Measurements from ENCODE around the gene DIS3L2.

DIS3L2 gene

DNA sequence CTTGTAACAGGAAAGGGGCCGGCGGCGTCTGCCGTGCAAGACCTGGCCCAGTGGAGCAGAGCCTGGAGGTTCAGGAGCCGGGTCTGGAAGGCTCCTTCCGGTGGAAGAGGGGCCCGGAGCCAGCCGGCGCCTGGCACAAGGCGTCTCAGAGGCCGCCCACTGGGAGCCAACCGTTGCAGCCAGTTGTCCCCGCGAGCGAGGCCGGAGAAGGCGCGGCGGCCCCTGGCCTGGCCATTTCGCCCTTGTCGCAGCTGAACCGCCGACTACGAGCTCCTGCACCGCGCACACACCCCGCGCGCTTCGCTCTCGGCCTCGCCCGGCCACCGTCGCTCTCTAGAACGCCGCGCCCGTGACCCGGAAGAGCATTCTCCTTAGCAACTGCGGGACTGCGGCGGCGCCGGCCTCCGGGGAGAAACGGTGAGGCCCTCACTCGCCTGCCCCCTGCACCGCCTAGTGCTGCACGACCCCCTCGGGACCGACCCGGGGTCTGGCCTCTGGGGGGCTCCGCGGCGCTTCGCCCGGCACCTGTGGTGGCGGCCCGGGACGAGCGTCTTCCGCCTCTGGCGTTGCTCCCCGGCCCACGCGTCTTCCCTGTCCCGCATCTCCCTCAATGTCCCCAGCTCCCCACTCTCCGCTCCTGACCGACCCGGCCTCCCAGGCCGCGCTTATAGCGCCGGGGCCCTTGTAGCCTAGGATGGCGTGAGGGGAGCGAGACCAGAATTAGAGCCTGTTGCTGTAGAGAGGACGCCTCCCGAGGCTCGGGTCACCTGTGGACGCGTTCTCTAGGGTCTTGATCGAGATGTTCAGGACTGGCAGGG lies at the start of gene DIS3L2:
DIS3L2 (plus strand) TSS at position 365 of the 818 bp plus-strand sequence. CDS start 53,215 bp downstream, outside the sequence.
- peak; percentile 88 for DNase-seq (ENCODE audit: low spot score)

DNA sequence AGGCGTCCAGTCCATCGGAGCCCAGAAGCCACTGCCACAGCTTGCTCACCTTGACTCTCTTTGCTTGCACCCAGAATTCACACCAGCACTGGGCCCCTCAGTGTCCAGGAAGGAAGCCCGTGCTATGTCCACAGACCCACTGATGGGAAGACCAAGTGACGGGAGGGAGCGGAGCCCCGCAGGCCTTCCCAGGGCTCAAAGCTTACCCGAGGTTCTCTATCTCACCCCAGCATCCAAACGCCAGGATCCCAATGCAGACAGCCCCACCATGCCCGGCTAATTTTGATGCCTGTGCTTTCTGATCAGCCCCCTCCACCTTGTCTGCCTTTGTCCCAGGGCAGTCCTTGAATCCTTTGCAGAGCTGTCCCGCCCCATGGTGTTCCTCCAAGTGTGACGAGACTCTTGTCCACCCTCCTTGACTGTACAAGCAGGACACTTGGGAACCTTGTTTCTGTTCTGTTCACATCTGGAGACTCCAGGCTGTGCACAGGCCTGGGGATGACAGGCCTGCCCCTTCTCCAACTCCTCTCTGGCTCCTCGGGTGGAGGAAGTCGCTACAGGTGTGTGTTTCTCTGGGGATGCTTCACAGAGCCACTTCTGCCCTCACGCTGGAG lies 47.3 kb upstream of the DIS3L2 start:
- DNase-seq (ENCODE audit: low spot score), result no peak

DNA sequence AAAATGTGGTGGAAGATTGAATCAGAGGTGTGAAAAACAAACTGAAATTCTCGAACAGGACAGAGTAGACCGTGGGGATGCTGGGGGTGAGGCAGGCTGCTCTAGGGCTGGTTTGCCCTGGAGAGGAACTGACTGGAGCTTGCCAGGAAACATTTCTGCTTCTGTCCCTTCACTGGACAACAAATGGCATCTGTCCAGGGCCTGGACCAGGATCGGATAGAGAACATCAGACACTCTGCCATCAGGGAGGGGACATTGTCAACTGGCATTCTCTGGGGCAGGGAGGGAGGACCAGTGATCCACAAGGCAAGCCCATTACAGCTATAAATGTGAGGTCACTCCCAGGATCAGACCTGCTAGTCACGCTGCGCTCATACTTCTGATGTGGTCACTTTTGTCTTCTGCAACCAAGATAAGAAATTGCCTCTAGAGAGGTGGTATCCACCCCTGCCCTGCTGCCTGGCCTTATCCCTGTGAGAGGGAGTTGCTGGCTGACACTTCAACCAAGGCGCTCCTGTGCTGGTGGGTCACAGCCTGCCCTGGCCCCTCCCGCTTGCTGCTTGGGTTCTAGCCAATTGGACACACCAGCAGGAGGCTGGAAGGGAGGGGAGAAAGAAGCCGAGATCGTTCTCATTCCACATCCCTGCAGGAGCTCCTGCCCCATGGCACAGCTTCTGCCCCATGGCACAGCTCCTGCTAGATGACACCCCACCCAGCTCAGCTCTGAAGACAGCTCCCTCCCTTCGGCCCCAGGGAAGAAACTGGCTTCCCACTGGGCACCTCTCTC lies 44.0 kb upstream of the DIS3L2 start:
- DNase-seq (ENCODE audit: low spot score), result no peak

GRCh38 chr2:231918501-231919330 lies 42.8 kb upstream of the DIS3L2 start:
- no peak for DNase-seq (ENCODE audit: low spot score)

DNA sequence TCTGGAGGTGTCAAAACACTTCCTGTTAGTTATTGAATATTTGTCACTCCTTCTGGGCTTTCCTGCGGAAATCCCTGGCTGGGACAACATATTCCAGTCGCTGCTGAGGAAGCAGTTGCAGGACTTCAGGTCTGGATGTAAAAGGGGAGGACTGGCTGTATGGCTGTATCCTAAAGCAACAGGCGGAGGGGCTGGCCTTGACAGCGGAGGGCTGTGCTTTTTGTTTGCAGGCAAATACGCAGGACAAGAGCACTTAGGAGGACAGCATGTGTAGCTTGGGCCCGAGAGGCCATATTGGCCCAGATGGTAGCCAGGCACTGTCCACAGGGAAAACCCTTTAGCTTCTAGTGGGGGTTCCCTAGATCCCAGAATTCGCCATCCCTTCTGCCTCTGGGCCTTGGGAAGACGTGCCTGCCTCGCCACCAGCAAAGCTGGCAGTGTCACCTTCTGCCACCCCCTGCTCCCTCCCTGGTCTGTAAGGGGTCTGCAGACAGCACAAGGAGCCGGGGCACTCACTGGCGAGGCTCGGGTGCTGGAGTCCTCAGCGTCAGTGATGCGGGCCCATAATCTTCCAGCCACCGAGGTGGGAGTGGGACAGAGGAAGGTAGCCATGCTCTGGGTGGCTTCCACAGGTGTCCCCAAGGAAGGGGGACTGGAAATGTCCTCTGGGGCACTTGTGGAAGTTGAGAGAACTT lies 42.0 kb upstream of the DIS3L2 start:
- no peak for DNase-seq (ENCODE audit: low spot score)

DNA sequence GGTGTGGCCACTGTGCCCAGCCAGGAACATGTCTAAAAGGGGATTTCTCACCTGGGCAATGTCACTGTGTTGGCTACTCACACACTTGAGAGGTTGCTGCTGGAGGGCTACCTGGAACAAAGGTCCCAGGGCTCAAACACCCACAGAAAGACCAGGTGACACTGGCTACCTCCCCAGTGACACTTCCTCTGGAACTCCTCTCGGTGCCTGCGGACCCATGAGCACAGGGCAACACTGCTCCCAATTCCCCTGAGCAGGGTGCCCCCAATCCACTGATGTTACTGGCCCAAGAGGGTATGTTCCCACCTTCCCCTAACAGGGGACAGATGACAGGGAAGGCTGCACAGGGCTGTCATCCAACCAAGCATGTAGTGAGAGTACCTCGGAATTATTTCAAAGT lies 41.1 kb upstream of the DIS3L2 start:
- no peak for DNase-seq (ENCODE audit: low spot score)

DNA sequence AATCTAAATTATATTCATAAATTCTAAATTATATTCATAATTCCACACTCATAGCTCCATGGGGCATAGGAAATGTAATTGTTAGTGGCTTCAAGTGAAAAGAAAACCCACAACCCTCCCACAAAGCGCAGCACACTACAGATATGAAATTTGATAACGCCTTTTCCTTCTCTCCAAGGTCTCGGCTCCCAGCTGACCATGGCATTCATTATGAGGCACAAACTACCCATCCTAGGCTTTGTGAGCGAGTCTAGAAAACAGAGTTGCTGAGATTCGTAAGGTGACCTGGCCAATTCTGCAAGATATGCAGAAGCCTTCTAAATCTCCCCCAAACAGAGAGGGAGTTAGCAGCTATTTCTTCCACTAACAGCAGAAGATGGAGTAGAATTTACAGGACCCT lies 40.7 kb upstream of the DIS3L2 start:
- no peak for DNase-seq (ENCODE audit: low spot score)

GRCh38 chr2:231922311-231923009 lies 39.1 kb upstream of the DIS3L2 start:
- DNase-seq (ENCODE audit: low spot score), result no peak

DNA sequence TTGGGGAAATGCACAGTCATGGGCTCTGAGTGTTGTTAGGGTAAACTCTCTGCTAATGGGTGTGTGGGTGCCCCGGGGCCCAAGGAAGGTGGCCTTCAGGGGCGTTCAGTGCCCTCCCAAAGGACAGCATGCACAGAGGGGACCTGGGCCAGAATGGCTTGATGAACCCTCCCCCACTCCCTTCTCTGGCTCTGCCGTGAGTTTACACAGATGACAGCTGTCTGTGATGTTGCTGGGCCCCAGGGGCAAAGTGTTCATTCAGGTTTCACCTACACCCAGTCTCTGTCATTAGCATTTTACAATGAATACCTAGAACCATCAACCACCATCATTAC lies 38.5 kb upstream of the DIS3L2 start:
- no peak for DNase-seq (ENCODE audit: low spot score)

- DNase-seq (ENCODE audit: low spot score), result no peak
Measured at GRCh38 chr2:231923951-231924888, 37.3 kb upstream of the DIS3L2 start.

DNA sequence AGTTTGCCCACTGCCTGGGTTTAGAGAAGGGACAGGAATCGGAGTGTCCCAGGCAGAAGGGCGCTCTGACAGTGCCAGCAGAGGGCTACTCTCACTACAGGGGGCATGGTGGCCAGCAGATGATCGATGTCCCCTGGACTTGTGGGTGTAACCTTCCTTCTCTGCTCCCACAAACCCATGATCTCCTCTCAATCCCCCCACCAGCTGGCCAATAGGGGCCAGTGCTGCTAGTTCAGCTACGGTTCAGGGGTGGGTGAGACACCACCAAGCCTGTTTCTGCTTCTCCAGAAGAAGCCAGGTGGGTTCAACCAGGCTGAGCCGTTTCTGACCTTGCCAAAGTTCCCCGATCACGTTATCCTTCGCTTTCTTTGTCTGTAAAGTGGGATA lies 36.6 kb upstream of the DIS3L2 start:
- DNase-seq (ENCODE audit: low spot score), result no peak

- peak; percentile 93 for DNase-seq (ENCODE audit: low spot score)
Measured at GRCh38 chr2:231925303-231926179, 36.0 kb upstream of the DIS3L2 start.

DNA sequence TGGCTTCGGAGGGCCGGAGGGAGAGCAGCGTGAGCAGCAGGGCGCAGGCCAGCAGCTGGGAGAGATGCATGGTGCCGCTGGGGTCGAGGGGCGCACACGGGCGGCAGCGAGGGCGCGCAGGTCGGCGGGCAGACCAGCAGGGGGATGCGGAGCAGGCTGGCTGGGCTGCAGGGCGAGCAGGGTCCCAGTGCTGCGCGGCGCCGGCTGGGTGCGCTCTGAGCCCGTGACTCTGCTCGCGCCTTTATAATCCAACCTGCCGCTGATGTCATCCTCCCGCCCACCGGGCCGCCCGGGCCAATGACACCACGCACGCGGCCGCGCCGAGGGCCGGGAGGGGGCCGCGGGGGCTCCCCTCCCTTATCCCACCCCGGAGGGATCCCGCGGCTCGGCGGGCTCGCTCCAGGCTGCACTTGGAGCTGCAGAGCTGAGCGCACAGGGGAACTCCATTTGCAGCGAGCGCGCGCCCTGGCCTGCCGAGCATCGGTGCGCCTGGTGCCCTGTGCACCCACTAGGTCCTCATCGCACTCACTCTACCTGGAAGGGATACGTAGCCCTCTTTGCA lies 35.3 kb upstream of the DIS3L2 start, which contains the start of gene NPPC:
NPPC (minus strand) TSS at position 217 of the 562 bp plus-strand sequence; CDS start at position 70, 147 bp downstream.
- peak; percentile 85 for DNase-seq (ENCODE audit: low spot score)

DNA sequence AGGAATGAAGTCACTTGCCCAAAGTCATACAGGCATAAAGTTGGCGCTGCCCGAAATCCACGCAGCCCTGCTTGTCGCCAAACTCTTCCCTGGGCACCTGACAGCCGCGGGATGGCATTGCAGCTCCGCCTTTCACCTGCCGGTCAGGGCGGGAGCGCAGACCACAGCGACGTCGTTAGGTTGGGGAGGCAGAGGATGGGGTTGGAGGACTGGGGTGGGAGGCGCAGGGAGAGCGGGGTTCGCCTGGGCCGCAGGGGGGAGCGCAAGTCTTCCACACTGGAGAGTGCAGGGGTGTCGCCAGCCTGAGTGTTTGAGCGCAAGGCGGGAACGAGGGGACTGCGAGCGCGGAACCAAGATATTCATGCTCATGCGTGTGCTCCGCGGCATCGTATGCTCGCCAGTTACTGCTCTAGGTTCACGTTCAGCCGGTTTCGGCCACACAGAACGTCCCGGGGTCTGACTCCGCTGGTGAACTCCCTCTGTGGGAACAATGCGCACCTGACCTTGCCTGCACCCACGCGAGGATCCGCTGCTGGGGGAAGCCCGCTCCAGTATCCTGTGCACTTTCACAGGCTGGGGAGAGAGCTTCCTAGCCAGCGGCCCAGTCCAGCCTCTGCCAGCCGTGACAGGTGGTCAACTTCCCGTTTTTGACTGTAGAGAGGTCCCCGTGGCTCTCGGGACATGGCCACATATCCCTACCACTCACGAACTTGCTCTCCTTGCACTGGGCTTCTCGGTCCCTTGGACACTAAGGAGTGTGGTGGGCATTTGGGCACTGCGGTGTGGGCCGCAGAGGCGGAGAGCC lies 34.5 kb upstream of the DIS3L2 start:
- no peak for DNase-seq (ENCODE audit: low spot score)

DNA sequence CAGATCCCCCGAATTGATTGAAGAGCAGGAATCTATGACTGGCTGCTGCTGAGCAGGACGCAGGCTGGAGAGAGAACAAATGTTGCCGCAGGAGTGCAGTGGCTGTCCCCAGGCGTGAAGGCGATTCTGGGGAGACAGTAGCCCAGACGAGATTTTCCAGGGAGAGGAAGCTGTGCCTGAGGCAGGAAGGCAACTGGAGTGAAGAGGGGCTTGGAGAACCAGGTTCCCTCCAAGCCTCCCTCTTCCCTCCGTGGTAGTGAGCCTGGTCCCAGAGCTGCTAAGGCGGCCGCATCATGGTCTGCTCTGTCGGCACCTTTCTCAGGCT lies 34.0 kb upstream of the DIS3L2 start:
- peak; percentile 46 for DNase-seq (ENCODE audit: low spot score)

- DNase-seq (ENCODE audit: low spot score), result peak; percentile 56
Measured at GRCh38 chr2:231928481-231928880, 33.0 kb upstream of the DIS3L2 start.

DNA sequence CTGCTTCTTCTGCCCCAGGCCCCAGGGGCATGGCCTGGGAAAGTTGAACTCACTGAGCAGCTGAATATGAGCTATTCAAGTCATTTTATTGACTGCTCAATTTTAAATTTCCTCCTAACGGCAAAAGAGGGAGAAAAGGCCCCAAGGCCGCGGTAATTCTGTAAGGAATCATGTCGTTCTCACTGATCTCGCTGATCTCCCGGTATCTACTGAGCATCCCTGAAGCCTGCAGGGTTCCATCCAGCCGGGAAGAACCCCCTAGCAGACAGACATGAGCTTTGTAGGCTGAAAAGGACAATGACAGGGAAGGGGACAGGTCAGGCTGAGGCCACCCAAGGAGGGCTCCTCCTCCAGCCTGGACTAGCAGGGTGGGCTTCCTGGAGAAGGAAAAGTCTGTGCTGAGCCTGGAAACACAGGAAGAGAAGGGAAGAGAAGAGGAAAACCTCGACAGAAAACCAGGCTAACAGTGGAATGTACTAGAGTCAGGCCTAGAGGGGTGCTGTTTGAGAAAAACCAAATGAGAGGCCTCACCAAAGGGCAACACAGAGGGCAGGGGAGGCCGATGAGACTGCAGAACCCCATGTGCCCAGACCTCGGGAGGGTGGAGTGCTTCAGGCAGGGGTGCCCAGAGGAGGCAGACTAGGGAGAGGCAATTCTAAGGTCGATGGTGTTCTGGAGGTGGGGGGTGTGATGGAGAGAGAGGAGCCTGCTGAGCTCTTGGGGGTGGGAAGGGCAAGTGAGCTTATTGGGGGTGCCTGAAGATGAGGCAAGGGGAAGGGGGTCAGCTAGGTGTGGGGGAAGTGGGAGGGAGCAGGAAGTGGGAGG lies 32.4 kb upstream of the DIS3L2 start:
- peak; percentile 46 for DNase-seq (ENCODE audit: low spot score)
